Pancreas (tissue), 10 donors: ENCODE data around the gene KIAA1671. TPM values are rescaled to one million over a fixed set of nuclear protein-coding genes. Genes with fewer than 3 reads are reported as not detected.

Experiments
- ATAC-seq, 4 donors: fragments of 200-7000 bp; cut with Tn5 transposase; one replicate each; pipeline versions ENCODE4 v1.8.0 to v1.9.1; 2020; ENCODE audit warnings: mild to moderate bottlenecking in 4 of 4, moderate library complexity in 4 of 4
- DNase-seq, 6 donors: peaks; one replicate each; pipeline ENCODE4 v3.0.0-alpha.2; 2020
- FAIRE-seq: peaks from 2 replicates; lab custom pipeline; 2012; peaks lifted over from hg19 to GRCh38; lab: Jason Lieb, UNC
- H3K27ac ChIP-seq, 4 donors: fragments of 200-600 bp; sonication (generic); 1 replicate in 3 of 4; 2 replicates in 1 of 4; pipeline versions ENCODE4 v1.5.0 to v1.8.0; 2020
- H3K27me3 ChIP-seq, 4 donors: fragments of 200-600 bp; one replicate each; pipeline ENCODE4 v1.8.0; 2021
- H3K36me3 ChIP-seq, 3 donors: fragments of 200-600 bp; sonication (generic) in 1 of 3; one replicate each; pipeline versions ENCODE4 v1.5.0 to v1.8.0; 2020 to 2021
- H3K4me1 ChIP-seq, 3 donors: fragments of 200-600 bp; one replicate each; pipeline ENCODE4 v1.8.0; 2021
- H3K4me3 ChIP-seq, 4 donors: fragments of 200-600 bp; sonication (generic) in 2 of 4; one replicate each; pipeline versions ENCODE4 v1.5.0 to v1.8.0; 2020 to 2021
- H3K9me3 ChIP-seq, 4 donors: fragments of 200-600 bp; one replicate each; pipeline ENCODE4 v1.8.0; 2021
- CTCF ChIP-seq, 4 donors: fragments of 200-600 bp; sonication (generic) in 3 of 4; IDR thresholded peaks; one replicate each; pipeline versions ENCODE4 v1.5.0 to v1.8.0; 2021; ENCODE audit warnings: antibody characterized with exemption in 4 of 4
- WGBS, 2 donors: extraction: QIAGEN DNeasy Blood & Tissue Kit; methylation state at CpG; one replicate each; pipeline ENCODE4 v1.1.7; 2013; 5-methylcytosine and 5-hydroxymethylcytosine counted together
- intact Hi-C, 3 donors: fragments of 100-400 bp; cut with DNase I; formaldehyde crosslinking; loops; one replicate each; pipeline versions ENCODE4 v1.11.1 to v1.14.2; 2022
- polyA plus RNA-seq, 2 donors: library from polyadenylated mRNA; stranded (reverse); fragments of 200-250 nt; gene quantifications; one replicate each; pipeline ENCODE4 v1.2.3, GENCODE V29; 2013
- total RNA-seq, 6 donors: library from RNA; stranded (reverse); fragmentation: NEBNext Ultra II Directional in 4 of 6; extraction: Animal tissue kit (Norgen Biotek cat#: 25700) in 4 of 6; gene quantifications; one replicate each; pipeline versions ENCODE4 v1.2.1 to v1.2.4, GENCODE V29; 2021 to 2023
- donor health status: healthy with polysubstance abuse.
- donor health status: DM: no; HTN: no; CAD: no; lungs with moderate emphysema.
- donor health status: DM: no; HTN: no; CAD: no.
- donor health status: control.
- donor health status: control.
- donor health status: Bipolar disorder and iron deficiency.
- donor health status: DM: yes; HTN: yes; CAD: no.
- donor health status: DM: no; HTN: no; CAD: no.
- donor health status: DM: no; HTN: no; CAD: no.
- donor health status: DM: yes; HTN: yes; CAD: no.

Gene KIAA1671
- total and polyA plus RNA-seq, 8 donors, result 8.3 to 28.8 (median 19.0) TPM

GRCh38 chr22:25196326-25196725 is 243.8 kb downstream of the KIAA1671 start:
- intact Hi-C loops, result no loop called here
- Histone ChIP-seq H3K9me3 (no peaks in the 10 kb centered on the region), H3K4me3 (no peak overlapping the region), H3K27ac (no peak overlapping the region), H3K36me3 (peaks cover 0 to 35% (median 4%) of the 10 kb centered on the region in 3 donors), H3K27me3 (no peaks in the 10 kb centered on the region), H3K4me1 (no peaks in the 10 kb centered on the region)
- FAIRE-seq (no peak), ATAC-seq (no peak), DNase-seq (no peak)
- 92 to 93% methylated on average over 5 of the region's 5 CpGs for WGBS, 2 donors
- no peak for TF ChIP-seq CTCF (IDR thresholded peaks at IDR 0.05)

GRCh38 chr22:25197340-25197739 is 244.8 kb downstream of the KIAA1671 start:
- WGBS, 2 donors, result 86 to 92% methylated on average over 4 of the region's 4 CpGs
- no peak overlapping the region for H3K4me3 ChIP-seq
- no peaks in the 10 kb centered on the region for H3K9me3 ChIP-seq
- H3K27me3 ChIP-seq, result no peaks in the 10 kb centered on the region
- no peak overlapping the region for H3K27ac ChIP-seq
- H3K4me1 ChIP-seq, result no peaks in the 10 kb centered on the region
- FAIRE-seq (no peak), DNase-seq (no peak), ATAC-seq (no peak)
- H3K36me3 ChIP-seq, result peaks cover 0 to 31% (median 4%) of the 10 kb centered on the region in 3 donors
- intact Hi-C loops, result no loop called here
- TF ChIP-seq CTCF (IDR thresholded peaks at IDR 0.05), result no peak

- no peak for TF ChIP-seq CTCF (IDR thresholded peaks at IDR 0.05)
- ATAC-seq (no peak), DNase-seq (no peak), FAIRE-seq (no peak)
- 83 to 91% methylated on average over 17 of the region's 17 CpGs for WGBS, 2 donors
- Histone ChIP-seq H3K36me3 (peaks cover 0 to 15% (median 0%) of the 10 kb centered on the region in 3 donors), H3K4me1 (no peaks in the 10 kb centered on the region), H3K27ac (no peak within 1 kb of the TSS), H3K27me3 (no peaks in the 10 kb centered on the region), H3K9me3 (no peaks in the 10 kb centered on the region), H3K4me3 (no peak within 1 kb of the TSS)
- intact Hi-C loops, result no loop called here
Measured at GRCh38 chr22:25199731-25200520, 247.4 kb downstream of the KIAA1671 start, which contains the start of gene CRYBB3. Gene CRYBB3, plus strand, starts transcription at chr22:25199858. Its CDS starts 1,539 bp downstream, at chr22:25201397.

GRCh38 chr22:25200967-25201366 is 248.5 kb downstream of the KIAA1671 start:
- Histone ChIP-seq H3K36me3 (peaks cover 0 to 15% (median 0%) of the 10 kb centered on the region in 3 donors), H3K4me1 (no peaks in the 10 kb centered on the region), H3K4me3 (no peak overlapping the region), H3K9me3 (no peaks in the 10 kb centered on the region), H3K27me3 (no peaks in the 10 kb centered on the region), H3K27ac (no peak overlapping the region)
- FAIRE-seq, result no peak
- intact Hi-C loops, result no loop called here
- DNase-seq, result no peak
- no peak for TF ChIP-seq CTCF (IDR thresholded peaks at IDR 0.05)
- no peak for ATAC-seq
- 79 to 83% methylated on average over 7 of the region's 7 CpGs for WGBS, 2 donors
